HEK293T (cell line): ENCODE results near the gene CUX1.

Experiments used
- ARNT ChIP-seq: fragments of 450-650 bp; IDR thresholded peaks from 2 replicates; pipeline ENCODE4 v1.6.1; 2017; ENCODE audit warnings: mild to moderate bottlenecking
- L3MBTL2 ChIP-seq: fragments of 450-650 bp; conservative IDR thresholded peaks from 2 replicates; pipeline ENCODE4 v1.6.1; 2016; ENCODE audit warnings: mild to moderate bottlenecking
- SP1 ChIP-seq: fragments of 450-650 bp; IDR thresholded peaks from 2 replicates; pipeline ENCODE4 v1.6.1; 2017

GRCh38 chr7:102181517-102181916 lies 364.1 kb downstream of the CUX1 start:
- TF ChIP-seq L3MBTL2: no peak
- no peak for TF ChIP-seq SP1
- no peak for TF ChIP-seq ARNT
